GM12864 (cell line): ENCODE measurements around the gene PCED1B.

ENCODE experiments used
- DNase-seq: peaks from one replicate; pipeline ENCODE4 v3.0.0-alpha.2; 2011; ENCODE audit warnings: low read depth
- H3K4me3 ChIP-seq: 2 replicates; pipeline ENCODE4 v1.5.1; 2011; ENCODE audit warnings: mild to moderate bottlenecking, low read depth, low read length, control low read depth
- CTCF ChIP-seq: IDR thresholded peaks from 2 replicates; pipeline ENCODE4 v1.5.1; 2011; ENCODE audit warnings: low read depth, mild to moderate bottlenecking, moderate library complexity, low read length, control low read depth, inconsistent platforms; ENCODE audit errors: missing control alignments

The PCED1B gene

GRCh38 chr12:47223031-47223847 lies 143.8 kb downstream of the PCED1B start:
- TF ChIP-seq CTCF: no peak
- DNase-seq: no peak
- peak overlapping the region; percentile 41 for H3K4me3 ChIP-seq

GRCh38 chr12:47223848-47224213 lies 144.4 kb downstream of the PCED1B start:
- peak overlapping the region; percentile 41; the same call in 1 of the 2 replicates for H3K4me3 ChIP-seq
- TF ChIP-seq CTCF: no peak

GRCh38 chr12:47224563-47225133 lies 145.2 kb downstream of the PCED1B start:
- H3K4me3 ChIP-seq: no peak overlapping the region
- DNase-seq: no peak
- no peak for TF ChIP-seq CTCF

More at GRCh38 chr12:47223848-47224213, 144.4 kb downstream of the PCED1B start:
- no peak for DNase-seq

- no peak for TF ChIP-seq CTCF
- no peak for DNase-seq
- H3K4me3 ChIP-seq: no peak overlapping the region
Observed at GRCh38 chr12:47225356-47225755, 145.9 kb downstream of the PCED1B start.

GRCh38 chr12:47226199-47226598 lies 146.8 kb downstream of the PCED1B start:
- no peak overlapping the region for H3K4me3 ChIP-seq
- DNase-seq: no peak
- TF ChIP-seq CTCF: no peak

GRCh38 chr12:47228802-47229201 lies 149.4 kb downstream of the PCED1B start:
- H3K4me3 ChIP-seq: no peak overlapping the region
- TF ChIP-seq CTCF: no peak
- no peak for DNase-seq
